Stimulated activated CD4-positive, alpha-beta T cell treated with anti-CD3 and anti-CD28 coated beads, TNF-alpha, amount 100 ng/mL, for 1 hour (primary cell): ENCODE data around the gene NTN3.
"Not testable (repeated sequence)": the region's sequence is repeated elsewhere in the genome, so short reads cannot be mapped to it uniquely, and the experiment has no call there.

ENCODE experiments used
- DNase-seq, 3 donors: peaks; one replicate each; pipeline ENCODE4 v3.0.0-alpha.2; 2020; ENCODE audit warnings: low read depth in 3 of 3, low spot score in 1 of 3

NTN3 gene

DNA sequence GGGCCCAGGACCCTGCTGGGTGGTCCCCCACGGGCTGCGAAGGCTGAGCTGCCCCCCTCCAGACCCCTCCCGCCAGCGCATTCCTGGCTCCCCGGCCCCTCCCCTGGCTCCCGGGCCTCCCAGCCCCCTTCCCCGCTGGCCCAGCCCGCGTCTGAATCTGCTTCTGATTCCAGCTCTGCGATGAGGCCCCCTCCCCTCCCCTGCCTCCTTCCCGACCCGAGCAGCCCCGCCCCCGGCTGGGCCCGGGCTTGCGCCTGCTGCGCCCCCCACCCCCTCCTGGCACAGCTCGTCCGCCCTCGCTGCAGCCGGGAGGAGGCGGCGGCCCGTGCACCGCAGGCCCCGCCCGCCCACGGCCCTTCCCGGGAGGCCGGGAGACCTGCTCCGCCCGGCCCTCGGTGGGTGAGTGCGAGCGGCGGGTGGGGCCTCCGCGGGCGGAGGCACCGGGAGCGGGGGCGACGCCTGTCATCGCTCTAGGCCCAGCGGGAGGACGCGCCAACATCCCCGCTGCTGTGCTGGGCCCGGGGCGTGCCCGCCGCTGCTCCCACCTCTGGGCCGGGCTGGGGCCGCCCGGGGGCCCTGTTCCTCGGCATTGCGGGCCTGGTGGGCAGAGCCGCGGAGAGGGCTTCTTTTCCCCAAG is at the start of gene NTN3:
Gene NTN3, plus strand, starts transcription at position 282 of the 637 bp plus-strand sequence. CDS start 405 bp downstream, outside the sequence.
- no peak for DNase-seq

DNA sequence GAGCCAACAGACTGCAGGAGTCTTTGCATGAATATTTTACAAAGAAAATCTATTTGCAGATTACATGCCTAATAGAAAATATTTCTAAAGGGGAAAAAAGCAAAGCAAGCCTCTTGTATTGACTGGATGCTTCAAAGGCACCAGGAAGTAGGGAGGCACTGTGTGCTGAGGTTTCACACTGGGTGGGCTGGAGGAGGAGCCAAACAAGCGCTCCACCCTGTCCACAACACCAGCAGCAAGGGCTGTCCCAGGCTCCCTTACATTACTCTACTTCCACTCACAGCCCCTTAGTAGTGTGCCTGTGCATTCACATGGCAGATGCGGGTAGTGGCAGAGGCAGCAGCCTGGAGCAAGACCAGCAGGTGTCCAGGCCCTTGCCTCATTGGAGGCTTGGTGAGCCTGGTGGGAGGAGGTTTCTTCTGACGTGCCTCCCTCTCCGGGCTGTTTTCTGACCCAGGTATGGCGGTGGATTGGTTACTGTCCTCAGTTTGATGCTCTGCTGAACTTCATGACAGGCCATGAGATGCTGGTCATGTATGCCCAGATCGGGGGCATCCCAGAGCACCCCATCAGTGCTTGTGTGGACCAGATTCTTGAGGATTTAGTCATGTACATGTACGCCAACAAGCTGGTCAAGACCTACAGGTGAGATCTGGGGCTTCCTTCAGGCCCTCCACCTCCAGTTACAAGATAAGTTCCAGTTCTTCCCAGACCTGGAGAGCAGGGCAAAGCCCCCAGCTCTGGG is 48.8 kb upstream of the NTN3 start:
- no peak for DNase-seq

DNA sequence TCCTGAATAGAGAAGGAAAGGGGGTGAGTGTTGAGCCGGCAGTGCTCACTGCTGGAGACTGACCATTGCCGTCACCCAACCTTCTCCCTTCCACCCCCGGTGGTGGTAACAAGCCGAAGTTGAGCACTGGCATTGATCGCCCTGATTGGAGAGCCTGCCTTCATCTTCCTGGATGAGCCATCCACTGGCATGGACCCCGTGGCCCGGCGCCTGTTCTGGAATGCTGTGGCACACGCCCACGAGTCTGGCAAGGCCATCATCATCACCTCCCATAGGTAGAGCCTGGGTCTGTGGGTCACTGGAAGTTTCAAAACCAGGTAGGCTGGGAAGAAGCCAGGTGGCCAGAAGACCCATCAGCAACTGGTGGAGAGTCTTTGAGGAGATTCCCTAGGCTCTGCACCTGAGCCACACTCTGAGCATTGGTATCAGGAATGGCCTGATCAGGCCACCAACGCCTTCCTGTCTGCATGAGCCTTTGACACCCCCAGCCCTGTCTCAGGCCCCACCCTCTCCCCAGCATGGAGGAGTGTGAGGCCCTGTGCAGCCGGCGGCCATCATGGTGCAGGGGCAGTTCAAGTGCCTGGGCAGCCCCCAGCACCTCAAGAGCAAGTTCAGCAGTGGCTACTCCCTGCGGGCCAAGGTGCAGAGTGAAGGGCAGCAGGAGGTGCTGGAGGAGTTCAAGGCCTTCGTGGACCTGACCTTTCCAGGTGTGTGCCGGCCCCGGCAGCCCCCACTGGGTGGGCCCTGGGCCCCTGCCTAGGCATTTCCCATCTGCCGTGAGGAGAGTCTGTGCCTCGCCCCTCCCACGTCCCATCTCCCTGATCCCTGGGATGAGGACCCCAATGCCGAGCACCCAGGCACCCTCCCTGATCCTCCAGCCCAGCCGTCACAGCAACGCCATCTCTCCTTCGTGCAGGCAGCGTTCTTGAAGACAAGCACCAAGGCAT is 46.8 kb upstream of the NTN3 start:
- no peak for DNase-seq

DNA sequence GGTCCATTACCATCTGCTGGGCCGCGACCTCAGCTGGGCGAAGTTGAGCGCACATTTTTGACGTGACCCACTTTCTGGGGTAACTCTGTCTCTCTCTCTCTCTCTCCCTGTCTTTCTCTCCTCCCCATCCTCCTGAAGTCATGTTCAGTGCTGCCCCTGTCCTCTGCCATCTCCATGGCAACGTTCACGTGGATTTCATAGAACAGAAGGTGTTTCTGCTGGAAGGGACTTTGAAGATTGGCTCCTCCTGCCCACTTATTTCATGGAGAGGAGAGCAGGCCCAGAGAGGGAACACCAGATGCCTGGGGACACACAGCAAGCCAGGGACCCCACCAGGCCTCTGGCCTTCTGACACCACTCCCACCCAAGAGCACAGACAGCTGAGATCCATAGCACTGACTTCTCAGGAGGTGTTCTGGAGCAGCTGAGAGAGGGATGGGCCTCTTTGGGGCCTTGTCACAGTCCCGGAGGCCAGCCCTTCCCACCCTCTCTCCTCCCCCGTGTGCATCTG is 46.0 kb upstream of the NTN3 start:
- DNase-seq: no peak

DNA sequence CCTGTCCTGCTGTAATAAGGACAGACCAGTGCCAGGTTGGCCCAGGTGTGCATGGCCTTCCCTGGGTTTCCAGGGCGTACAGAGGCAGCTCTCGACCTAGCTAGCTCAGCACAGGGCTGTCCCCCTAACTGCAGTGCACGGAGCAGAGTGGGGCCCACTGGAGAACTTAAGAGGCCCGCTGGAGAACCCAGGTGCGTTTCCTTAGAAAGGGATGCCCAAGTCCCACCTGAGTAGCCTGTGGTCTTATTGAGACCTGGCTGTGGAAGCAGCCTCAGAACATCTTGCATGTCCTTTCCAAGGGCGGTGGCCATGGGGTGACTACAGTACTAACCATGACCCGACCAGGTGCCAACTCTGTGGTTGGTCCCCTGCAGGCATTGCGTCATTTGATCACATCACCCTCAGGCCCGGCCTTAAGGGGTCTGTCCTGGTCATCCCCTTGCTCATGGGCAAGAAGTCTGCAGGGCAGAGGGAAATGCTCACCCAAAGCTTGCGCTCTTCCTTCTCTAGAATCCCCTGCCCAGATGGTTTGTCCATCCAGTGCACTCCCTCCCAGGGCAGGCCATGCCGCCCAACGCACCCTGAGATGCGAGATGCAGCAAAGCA is 45.2 kb upstream of the NTN3 start:
- DNase-seq: no peak

DNA sequence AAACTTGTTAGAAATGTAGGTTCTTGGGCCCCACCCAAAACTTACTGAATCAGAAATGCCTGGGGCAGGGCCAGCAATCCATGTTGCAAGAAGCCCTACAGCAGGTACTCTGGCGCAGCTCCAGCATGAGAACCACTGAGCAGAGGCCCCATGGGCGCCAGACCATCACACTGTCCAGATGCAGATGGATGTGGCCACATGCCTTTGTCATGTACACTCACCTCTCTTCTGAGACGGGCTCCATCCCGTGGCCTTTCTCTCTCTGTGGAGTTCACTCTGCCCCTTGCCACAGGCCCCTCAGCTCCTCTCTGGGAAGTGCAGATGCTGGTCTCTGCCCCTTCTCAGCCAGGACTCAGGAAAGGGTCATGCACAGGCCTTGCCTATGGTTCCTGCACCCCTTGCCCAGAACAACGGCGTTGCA is 44.1 kb upstream of the NTN3 start:
- no peak for DNase-seq

DNA sequence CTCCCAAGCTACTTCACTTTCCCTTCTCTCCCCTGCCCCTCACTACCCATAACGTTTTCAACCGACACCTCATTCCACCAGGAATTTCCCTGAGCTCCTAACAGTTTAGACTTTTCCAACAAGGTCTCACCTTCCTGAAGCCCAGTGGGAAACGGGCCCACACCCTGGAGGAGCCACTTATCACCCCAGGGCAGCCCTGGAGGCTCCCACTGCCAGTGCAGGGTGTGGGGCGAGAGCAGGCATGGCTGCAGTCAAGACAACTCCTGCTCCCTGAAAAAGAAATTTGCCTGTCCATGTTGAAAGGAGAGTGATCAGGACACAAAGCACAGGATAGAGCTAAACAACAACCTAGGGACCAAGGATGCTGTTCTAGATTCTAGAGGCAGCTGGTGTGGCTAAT is 43.6 kb upstream of the NTN3 start:
- DNase-seq: no peak

DNA sequence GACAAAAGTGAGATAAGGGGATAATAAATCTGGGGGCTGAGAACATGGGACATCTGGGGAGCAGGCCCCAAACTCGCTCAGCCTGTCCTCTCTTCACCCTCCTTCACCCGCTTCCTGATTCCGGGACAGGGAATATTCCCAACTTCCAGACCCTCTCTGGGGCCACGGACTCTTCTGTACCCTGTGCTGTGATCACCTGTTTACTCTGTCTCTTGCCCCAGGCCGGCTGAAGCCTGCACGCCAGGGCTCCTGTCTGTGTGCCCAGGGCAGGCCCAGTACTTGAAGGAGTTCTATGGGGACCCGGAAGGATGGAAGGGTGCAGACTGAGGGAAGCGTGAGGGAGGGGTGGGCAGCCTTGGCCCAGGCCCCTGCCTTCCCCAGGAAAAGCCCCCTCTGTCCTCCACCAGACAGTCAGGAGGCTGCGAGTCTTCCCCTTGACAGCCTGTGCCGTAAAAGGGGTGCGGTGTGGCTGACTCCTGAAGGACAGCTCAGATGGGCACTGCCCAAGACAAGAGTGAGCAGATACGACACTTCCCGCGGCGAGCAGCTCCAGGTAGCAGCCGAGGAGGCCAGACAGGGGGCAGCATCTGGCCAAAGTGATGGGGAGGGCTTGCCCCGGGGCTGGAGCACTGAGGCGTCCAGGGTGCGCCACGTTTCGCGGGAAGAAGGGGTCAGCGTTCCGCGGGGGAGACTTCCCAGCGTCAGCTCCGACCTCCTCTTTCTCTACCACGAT is 42.9 kb upstream of the NTN3 start:
- DNase-seq: no peak

DNA sequence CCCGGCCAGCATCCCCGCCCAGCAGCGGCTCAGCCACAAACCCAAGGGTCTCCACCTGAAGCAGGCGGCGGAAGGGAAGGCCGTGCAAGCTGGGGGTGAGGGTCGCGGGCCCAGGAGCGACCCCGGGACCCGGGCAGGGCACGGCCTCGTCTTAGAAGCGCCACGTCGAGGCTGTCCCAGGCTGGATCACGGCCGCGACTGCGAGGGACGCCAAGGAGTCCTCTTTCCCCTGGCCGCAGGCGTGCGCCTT is 42.4 kb upstream of the NTN3 start:
- DNase-seq: no peak

DNA sequence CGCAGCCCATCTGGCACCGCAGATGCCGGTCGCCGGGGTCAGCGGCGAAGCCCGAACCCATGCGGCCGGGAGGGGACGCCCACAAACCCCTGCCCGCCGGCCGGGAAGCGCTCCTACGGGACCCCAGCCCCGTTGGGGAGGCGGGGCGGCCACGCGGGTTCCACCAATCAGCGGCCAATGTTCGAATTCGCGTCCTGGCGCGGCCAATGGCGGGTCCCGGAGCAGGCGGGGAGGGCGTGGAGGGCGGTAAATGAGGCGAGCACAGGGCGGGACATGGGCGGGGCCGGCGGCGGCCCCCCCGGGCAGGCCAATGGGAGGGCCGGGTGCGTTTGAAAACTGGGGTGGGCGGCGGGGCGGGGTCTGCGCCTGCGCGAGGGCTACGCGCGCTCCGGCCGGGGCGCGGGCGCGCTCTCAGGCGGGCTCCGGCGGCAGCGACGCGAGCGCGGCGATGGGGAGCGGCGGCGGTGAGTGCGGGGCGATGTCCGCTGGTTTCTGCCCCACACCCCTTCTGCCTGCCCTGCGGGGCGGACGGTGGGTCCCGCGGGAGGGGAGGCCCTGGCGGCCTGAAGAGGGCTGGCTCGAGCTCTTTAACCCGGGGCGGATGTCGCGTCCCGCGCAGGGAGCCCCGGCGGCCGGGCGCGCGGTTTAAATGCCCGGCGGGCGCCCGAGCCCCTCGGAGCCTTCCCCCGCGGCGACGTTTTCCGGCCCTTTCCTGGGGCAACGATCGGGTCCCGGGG is 41.9 kb upstream of the NTN3 start, which contains the start of gene CCNF:
Gene CCNF, plus strand, starts transcription at position 414 of the 737 bp plus-strand sequence. Its CDS starts 35 bp downstream, at position 449.
- peak; percentile 95 to 98 (median 97) for DNase-seq

DNA sequence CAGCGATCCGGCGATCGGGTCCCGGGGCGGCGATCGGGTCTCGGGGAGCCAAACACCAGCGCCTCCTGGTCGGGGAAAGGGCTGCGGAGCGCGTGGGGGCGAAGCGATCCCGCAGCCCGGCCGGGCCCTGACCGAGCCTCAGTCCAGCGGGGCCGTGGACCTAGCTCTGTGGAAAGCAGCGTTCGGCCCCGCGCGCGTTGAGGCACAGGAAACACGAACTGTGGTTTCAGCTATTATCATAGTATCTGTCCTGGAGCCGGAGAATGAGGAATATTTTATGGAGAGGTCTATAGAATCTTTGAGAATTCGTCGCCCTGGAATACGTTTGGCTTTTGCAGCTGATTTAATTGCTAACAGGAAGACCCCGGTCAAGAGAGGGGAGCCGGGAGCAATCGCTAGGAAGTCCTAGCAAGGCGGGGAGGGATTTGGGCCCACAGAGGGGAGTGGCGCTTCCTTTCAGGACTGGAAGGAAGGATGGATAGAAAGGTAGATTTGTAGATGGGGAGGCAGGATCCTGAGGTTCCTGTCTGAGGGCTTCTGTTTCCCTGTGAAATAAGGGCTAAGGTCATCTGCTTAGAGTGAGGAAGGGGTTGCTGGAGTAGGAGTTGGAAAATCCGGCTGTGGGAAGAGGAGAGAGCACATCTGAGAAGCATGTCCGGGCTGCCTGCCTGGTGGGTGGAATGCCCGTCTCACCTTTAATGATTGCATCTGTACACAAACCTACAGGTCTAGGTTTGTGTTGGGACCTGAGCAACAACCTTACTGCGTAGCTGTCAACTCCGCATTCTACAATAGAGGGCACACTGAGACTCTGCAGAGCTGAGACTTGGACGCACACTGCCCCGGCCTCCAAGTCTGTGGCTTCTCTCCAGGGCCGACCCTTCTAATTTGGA is 41.1 kb upstream of the NTN3 start:
- no peak for DNase-seq

DNA sequence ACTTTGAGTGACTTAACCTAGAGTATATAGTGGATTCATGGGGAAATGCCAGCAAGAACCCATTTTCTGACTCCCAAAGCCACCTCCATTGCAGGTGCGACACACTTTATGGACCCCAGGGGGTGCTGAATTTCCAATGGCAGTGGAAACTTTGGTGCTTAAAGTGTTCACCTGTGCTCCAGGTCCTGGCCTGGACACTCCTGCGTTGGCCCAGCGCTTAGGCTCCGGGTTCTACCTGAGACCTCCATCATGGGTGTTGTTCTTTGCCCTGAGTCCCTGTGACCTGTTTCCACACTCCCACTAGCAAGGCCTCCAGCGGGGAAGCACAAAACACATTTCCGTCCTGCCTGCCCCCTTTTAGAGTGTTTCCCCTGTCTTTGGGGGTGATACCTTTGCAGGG is 38.8 kb upstream of the NTN3 start:
- DNase-seq: no peak

DNA sequence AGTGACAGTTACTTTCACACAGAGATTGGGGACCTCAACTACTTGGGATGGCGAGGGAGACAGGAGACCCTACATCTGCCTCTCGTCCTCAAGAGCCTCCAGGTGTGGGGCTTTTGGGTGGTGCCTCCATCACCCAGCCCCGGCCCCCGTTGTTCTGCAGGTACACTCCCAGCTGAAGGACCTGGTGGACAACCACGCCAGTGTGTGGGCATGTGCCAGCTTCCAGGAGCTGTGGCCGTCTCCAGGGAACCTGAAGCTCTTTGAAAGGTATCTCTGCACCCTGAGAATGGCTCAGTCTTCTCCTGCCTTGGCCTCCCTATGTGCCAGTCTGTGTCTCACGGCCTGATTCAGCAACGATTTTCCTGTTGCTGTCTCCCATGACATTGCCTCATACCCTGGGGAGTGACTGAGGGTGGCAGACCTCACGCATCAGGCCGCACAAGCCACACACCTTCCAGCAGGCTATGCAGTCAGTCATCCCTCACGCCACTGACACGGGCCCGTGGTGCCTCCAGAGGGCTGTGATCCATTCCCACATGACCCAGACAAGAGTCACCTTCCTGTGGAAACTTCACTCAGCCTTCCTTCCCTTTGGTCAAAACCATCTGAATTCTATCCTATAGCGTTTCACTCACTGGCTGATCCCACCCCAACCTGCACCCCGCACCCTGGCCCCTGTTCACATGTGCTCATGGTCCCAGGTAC is 38.1 kb upstream of the NTN3 start:
- no peak for DNase-seq

DNA sequence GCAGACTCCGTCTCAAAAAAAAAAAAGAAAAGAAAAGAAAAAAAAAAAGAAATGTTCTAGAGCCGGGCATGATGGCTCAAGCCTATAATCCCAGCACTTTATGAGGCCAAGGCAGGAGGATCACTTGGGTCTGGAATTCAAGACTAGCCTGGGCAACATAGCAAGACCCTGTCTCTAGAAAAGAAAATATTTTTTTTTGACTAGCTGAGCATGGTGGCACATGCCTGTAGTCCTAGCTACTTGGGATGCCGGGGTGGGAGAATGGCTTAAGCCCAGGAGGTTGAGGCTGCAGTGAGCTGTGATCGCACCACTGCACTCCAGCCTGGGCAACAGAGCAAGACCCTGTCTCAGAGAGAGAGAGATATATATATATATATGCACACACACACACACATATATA is 35.9 kb upstream of the NTN3 start:
- not testable (repeated sequence) for DNase-seq

DNA sequence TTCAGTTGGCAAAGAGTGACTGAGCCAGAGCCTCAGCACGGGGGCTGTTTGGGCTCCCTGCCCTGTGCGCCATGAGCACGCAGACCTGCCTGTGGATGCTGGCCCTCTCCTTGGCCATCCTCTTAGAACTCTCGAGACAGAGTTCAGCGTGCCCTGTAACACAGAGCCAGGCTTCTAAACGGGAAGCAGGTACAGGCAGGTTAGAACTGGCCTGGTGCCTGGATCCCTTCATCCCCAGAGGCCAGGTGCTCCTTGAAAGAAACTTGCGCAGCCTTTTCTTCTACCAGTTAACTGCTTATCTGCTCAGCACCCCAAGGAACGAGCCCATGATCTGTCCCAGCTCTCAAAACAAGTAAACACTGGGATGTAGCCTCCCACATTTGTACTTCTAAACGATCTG is 35.0 kb upstream of the NTN3 start:
- DNase-seq: no peak

DNA sequence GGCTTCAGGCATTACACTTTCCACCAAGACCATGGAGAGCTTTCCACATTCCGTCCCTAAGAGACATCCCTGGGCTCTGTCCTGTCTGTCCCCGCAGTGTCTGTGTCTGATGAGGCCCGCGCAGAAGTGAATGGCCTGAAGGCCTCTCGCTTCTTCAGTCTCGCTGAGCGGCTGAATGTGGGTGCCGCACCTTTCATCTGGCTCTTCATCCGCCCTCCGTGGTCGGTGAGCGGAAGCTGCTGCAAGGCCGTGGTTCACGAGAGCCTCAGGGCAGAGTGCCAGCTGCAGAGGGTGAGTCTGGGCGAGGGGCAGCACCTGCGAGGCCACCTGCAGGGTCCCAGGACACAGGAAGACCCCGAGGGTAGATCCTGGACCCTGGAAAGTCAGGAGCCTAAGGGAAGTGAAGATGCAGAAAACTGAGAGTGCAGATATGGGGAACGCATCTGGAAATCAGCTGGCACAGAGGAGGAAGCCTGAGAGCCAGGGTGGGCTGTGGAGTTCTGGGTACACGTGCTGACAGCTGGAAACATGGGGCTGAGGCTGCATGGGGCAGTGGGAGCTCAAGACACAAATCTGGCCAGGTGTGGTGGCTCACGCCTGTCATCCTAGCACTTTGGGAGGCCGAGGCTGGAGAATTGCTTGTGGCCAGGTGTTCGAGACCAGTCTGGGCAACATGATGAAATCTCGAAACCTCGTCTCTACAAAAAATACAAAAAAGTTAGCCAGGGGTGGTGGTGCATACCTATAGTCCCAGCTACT is 33.9 kb upstream of the NTN3 start:
- DNase-seq: no peak

DNA sequence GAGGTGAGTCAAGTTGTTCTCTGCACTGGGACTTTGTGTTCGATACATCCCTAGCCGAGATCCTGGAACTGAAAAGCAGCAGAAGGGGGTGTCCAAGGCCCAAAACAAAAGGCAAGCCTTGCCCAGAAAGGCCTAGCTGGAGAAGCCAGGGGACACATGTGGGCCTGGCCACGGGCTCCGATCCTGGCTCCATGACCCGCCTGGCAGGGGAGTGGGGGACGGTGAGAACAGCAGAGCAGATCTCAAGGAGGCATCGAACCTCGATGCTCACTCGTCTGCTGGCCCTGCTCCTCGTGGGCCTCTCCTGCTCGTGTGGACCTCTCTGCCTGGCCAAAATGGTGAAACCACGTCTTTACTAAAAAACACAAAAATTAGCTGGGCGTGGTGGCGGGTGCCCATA is 33.0 kb upstream of the NTN3 start:
- no peak for DNase-seq

DNA sequence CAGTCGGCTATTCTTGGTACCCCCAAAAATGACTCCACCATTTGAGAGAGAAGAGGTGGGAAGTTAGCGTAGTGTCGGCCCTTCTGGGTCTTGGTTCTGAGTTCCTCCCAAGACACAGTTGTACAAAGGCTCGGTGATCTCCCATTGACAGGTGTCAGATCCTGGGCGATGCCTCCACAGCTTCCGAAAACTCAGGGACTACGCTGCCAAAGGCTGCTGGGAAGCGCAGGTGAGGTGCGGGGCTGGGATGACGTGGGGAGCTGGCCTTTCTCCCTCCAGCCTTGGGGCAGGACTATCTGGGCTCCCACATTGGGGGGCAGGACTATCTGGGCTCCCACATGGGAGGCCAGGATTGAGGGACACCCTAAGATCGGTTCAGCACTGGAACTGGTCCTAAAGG is 31.5 kb upstream of the NTN3 start:
- DNase-seq: no peak
